ENCODE data around the gene DUXB. TPM values are rescaled to one million over a fixed set of nuclear protein-coding genes. Genes with fewer than 3 reads are reported as not detected.

DUXB gene
- total and polyA plus RNA-seq, 4 donors = 0.42 TPM; not detected in 3

DNA sequence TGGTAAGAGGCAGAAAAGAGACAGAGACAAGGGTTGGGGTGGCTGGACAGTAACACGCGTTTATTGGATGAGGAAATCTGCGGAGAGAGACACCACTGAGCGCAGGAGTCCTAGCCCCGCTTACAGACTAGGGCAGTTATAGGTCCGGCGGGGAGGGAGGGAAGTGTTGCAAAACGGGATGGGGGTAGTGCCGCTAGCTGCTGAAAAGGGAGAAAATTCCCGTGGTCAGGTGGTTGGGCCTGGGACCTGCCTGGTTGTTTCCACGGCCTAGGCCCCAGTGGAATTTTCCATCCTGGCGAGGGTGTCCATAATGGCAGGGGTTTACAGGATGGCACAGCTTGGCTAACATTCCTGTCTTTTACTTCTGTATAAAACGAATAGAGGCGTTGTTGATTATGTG, 19.0 kb downstream of the DUXB start:
- no peak for DNase-seq (ENCODE audit: low spot score)
- TF ChIP-seq, protein P1, sequence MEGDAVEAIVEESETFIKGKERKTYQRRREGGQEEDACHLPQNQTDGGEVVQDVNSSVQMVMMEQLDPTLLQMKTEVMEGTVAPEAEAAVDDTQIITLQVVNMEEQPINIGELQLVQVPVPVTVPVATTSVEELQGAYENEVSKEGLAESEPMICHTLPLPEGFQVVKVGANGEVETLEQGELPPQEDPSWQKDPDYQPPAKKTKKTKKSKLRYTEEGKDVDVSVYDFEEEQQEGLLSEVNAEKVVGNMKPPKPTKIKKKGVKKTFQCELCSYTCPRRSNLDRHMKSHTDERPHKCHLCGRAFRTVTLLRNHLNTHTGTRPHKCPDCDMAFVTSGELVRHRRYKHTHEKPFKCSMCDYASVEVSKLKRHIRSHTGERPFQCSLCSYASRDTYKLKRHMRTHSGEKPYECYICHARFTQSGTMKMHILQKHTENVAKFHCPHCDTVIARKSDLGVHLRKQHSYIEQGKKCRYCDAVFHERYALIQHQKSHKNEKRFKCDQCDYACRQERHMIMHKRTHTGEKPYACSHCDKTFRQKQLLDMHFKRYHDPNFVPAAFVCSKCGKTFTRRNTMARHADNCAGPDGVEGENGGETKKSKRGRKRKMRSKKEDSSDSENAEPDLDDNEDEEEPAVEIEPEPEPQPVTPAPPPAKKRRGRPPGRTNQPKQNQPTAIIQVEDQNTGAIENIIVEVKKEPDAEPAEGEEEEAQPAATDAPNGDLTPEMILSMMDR (IDR thresholded peaks at IDR 0.05; ENCODE audit: low read depth, low read length, missing input control) = no peak
- TF ChIP-seq SP1 (IDR thresholded peaks at IDR 0.05) (no peak), HNF4A (conservative IDR thresholded peaks at IDR 0.05) (no peak), FOXA2 (IDR thresholded peaks at IDR 0.05) (no peak), HNF4G (IDR thresholded peaks at IDR 0.05) (no peak), RXRA (IDR thresholded peaks at IDR 0.05) (no peak)
- TF ChIP-seq, protein P2, sequence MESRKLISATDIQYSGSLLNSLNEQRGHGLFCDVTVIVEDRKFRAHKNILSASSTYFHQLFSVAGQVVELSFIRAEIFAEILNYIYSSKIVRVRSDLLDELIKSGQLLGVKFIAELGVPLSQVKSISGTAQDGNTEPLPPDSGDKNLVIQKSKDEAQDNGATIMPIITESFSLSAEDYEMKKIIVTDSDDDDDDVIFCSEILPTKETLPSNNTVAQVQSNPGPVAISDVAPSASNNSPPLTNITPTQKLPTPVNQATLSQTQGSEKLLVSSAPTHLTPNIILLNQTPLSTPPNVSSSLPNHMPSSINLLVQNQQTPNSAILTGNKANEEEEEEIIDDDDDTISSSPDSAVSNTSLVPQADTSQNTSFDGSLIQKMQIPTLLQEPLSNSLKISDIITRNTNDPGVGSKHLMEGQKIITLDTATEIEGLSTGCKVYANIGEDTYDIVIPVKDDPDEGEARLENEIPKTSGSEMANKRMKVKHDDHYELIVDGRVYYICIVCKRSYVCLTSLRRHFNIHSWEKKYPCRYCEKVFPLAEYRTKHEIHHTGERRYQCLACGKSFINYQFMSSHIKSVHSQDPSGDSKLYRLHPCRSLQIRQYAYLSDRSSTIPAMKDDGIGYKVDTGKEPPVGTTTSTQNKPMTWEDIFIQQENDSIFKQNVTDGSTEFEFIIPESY (IDR thresholded peaks at IDR 0.05) = no peak
- TF ChIP-seq, protein P3, sequence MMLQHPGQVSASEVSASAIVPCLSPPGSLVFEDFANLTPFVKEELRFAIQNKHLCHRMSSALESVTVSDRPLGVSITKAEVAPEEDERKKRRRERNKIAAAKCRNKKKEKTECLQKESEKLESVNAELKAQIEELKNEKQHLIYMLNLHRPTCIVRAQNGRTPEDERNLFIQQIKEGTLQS (IDR thresholded peaks at IDR 0.05) = no peak

DNA sequence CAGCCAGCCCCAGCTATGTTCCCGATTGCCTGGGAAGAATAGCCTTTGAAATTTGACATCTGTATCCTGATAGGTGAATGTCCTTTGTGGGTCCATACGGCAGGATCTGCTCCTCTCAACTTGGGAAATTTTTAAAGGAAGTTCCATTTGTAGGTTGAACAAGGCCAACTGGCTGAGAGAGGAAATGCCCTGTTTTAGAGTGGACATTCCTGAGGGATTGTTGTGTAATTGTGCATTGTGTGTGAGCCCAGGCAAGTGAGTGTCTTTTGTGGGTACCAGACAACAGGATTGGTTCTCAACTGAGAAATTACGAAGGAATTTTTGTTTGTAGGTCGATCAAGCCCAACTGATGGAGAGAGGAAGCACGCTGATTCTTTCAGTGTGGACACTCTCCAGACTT, 21.9 kb downstream of the DUXB start:
- H3K27ac ChIP-seq (ENCODE audit: low read depth in 1 of 2, low read length in 2 of 2) = no peak overlapping the region
- no peaks in the 10 kb centered on the region for H3K4me1 ChIP-seq (ENCODE audit: control insufficient read depth in 4 of 4, insufficient read depth in 4 of 4, low read length in 3 of 4)
- 87% methylated on average over 5 of the region's 5 CpGs for WGBS
- no peak overlapping the region for H3K4me3 ChIP-seq (ENCODE audit: low read depth in 1 of 3, low read length in 3 of 3)
- no peak for DNase-seq (ENCODE audit: low spot score)
- TF ChIP-seq FOXA1 (IDR thresholded peaks at IDR 0.05) = no peak
- no peak for TF ChIP-seq JUND (IDR thresholded peaks at IDR 0.05)
- TF ChIP-seq RAD21 (IDR thresholded peaks at IDR 0.05) = no peak
- no peak for TF ChIP-seq EGR1 (IDR thresholded peaks at IDR 0.05; ENCODE audit: low read depth in 2 of 2)
- TF ChIP-seq, protein P4, sequence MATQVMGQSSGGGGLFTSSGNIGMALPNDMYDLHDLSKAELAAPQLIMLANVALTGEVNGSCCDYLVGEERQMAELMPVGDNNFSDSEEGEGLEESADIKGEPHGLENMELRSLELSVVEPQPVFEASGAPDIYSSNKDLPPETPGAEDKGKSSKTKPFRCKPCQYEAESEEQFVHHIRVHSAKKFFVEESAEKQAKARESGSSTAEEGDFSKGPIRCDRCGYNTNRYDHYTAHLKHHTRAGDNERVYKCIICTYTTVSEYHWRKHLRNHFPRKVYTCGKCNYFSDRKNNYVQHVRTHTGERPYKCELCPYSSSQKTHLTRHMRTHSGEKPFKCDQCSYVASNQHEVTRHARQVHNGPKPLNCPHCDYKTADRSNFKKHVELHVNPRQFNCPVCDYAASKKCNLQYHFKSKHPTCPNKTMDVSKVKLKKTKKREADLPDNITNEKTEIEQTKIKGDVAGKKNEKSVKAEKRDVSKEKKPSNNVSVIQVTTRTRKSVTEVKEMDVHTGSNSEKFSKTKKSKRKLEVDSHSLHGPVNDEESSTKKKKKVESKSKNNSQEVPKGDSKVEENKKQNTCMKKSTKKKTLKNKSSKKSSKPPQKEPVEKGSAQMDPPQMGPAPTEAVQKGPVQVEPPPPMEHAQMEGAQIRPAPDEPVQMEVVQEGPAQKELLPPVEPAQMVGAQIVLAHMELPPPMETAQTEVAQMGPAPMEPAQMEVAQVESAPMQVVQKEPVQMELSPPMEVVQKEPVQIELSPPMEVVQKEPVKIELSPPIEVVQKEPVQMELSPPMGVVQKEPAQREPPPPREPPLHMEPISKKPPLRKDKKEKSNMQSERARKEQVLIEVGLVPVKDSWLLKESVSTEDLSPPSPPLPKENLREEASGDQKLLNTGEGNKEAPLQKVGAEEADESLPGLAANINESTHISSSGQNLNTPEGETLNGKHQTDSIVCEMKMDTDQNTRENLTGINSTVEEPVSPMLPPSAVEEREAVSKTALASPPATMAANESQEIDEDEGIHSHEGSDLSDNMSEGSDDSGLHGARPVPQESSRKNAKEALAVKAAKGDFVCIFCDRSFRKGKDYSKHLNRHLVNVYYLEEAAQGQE (IDR thresholded peaks at IDR 0.05) = no peak
- TF ChIP-seq, protein P1 (IDR thresholded peaks at IDR 0.05; ENCODE audit: low read depth, low read length, missing input control) = no peak
- no peak for TF ChIP-seq YY1 (IDR thresholded peaks at IDR 0.05)
- TF ChIP-seq HNF4G (IDR thresholded peaks at IDR 0.05) = no peak
- TF ChIP-seq RXRA (IDR thresholded peaks at IDR 0.05) = no peak
- H3K9ac ChIP-seq (ENCODE audit: low read depth in 1 of 2, low read length in 2 of 2) = no peak overlapping the region
- H3K9me3 ChIP-seq (ENCODE audit: control insufficient read depth in 4 of 4, low read length in 3 of 4) = no peaks in the 10 kb centered on the region
- H3K27me3 ChIP-seq (ENCODE audit: control insufficient read depth in 4 of 4, insufficient read depth in 4 of 4, low read length in 3 of 4) = no peaks in the 10 kb centered on the region
- H3K36me3 ChIP-seq (ENCODE audit: control insufficient read depth in 4 of 4, insufficient read depth in 3 of 4, low read depth in 1 of 4, low read length in 3 of 4) = no peaks in the 10 kb centered on the region

More for the DNA sequence above, 19.0 kb downstream of the DUXB start:
- Histone ChIP-seq H3K9ac (ENCODE audit: low read depth in 1 of 2, low read length in 2 of 2) (no peak overlapping the region), H3K27me3 (ENCODE audit: control insufficient read depth in 4 of 4, insufficient read depth in 4 of 4, low read length in 3 of 4) (no peaks in the 10 kb centered on the region), H3K9me3 (ENCODE audit: control insufficient read depth in 4 of 4, low read length in 3 of 4) (no peaks in the 10 kb centered on the region), H3K4me1 (ENCODE audit: control insufficient read depth in 4 of 4, insufficient read depth in 4 of 4, low read length in 3 of 4) (no peaks in the 10 kb centered on the region), H3K36me3 (ENCODE audit: control insufficient read depth in 4 of 4, insufficient read depth in 3 of 4, low read depth in 1 of 4, low read length in 3 of 4) (no peaks in the 10 kb centered on the region), H3K27ac (ENCODE audit: low read depth in 1 of 2, low read length in 2 of 2) (no peak overlapping the region), H3K4me3 (ENCODE audit: low read depth in 1 of 3, low read length in 3 of 3) (no peak overlapping the region)
- WGBS = 86% methylated on average over 14 of the region's 14 CpGs

Measured in liver (tissue), 9 donors.